D721Med (cell line): Measurements from ENCODE around the gene RC3H2.
"Not testable (repeated sequence)": the region's sequence is repeated elsewhere in the genome, so short reads cannot be mapped to it uniquely, and the experiment has no call there.

Experiments
- DNase-seq: peaks from one replicate; pipeline ENCODE4 v3.0.0; 2011; ENCODE audit warnings: low spot score; ENCODE audit not compliant: insufficient read length
- FAIRE-seq: peaks from 2 replicates; lab custom pipeline; 2011; peaks lifted over from hg19 to GRCh38; lab: Jason Lieb, UNC
- TF ChIP-seq, protein P1 (sequence below): IDR thresholded peaks from 2 replicates; pipeline ENCODE4 v1.5.1; 2012; ENCODE audit warnings: mild to moderate bottlenecking, control low read depth; ENCODE audit not compliant: insufficient read depth; ENCODE audit errors: missing control alignments

The RC3H2 gene

DNA sequence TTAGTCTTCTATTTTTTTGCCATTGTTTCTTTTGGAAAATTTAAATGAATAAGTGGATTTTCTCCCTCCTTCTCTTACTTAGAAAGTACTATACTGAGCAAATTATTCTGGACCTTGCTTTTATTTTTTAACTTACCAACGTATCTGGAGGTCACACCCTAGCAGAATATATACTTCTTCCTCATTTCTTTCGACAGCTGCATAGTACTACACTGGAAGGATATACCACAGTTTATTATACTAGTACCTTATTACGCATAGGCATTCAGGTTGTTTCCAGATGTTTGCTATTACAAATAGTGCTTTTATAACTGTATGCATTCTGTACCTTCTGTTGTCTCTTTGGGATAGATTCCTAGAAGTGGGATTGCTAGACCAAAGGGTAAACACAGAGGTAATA is 16.7 kb downstream of the RC3H2 start:
- DNase-seq (no peak), FAIRE-seq (no peak)
- TF ChIP-seq, protein P1, sequence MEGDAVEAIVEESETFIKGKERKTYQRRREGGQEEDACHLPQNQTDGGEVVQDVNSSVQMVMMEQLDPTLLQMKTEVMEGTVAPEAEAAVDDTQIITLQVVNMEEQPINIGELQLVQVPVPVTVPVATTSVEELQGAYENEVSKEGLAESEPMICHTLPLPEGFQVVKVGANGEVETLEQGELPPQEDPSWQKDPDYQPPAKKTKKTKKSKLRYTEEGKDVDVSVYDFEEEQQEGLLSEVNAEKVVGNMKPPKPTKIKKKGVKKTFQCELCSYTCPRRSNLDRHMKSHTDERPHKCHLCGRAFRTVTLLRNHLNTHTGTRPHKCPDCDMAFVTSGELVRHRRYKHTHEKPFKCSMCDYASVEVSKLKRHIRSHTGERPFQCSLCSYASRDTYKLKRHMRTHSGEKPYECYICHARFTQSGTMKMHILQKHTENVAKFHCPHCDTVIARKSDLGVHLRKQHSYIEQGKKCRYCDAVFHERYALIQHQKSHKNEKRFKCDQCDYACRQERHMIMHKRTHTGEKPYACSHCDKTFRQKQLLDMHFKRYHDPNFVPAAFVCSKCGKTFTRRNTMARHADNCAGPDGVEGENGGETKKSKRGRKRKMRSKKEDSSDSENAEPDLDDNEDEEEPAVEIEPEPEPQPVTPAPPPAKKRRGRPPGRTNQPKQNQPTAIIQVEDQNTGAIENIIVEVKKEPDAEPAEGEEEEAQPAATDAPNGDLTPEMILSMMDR: no peak

DNA sequence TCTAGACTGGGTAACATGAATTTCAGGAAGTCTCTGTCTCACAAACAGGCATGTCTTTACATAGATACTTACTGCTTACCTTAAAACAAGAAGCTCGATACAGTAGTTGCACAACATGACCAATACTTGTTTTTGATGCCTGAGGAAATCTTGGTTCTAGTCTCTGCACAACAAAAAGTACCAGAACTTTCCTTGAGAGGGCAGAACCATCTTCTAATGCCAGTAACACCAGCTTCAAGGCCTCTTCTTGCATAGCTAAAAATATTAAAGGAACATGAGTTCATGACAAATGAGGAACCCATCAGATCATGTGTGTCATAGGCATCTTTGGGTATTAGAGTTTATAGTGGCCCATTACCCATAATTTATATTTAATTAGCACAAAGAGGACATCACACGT is 22.0 kb downstream of the RC3H2 start:
- TF ChIP-seq, protein P1: no peak
- no peak for DNase-seq
- no peak for FAIRE-seq

DNA sequence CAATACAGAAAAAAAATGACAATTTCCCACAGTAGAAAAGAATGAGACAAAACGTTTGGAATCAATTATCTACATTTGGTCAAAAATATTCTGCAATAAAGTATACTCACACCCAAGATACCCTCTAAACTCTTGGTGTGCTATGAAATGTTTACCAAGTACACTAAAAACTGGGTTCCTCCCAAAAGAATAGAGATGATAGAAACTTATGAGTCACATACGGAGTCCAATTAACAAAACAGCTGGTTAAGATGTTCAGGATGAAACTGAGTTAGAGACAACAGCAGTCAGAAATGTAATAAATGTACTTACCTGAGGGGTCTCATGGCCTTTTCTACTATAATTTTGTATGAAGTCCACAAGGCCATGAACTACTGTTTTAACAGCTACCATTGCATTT is 25.7 kb downstream of the RC3H2 start:
- FAIRE-seq (no peak), DNase-seq (no peak)
- TF ChIP-seq, protein P1: no peak

DNA sequence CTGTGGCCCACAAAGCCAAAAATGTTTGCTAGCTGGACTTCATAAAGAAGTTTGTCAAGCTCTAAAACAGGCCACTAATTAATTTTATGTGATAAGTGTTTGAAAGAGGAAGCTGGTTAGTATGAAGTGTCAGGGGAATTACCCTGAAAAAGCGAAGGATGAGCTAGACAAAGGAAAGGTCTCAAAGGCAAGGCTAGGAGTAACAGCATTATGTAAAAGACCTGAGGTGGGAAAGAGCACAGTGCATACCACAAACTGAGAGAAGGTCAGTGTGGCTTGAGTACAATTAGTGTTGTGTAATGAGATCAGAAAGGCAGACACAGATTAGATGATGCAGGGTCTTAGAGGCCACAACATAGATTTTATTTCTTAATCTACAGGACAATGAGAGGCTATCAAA is 29.6 kb downstream of the RC3H2 start:
- DNase-seq (no peak), FAIRE-seq (no peak)
- TF ChIP-seq, protein P1: no peak

DNA sequence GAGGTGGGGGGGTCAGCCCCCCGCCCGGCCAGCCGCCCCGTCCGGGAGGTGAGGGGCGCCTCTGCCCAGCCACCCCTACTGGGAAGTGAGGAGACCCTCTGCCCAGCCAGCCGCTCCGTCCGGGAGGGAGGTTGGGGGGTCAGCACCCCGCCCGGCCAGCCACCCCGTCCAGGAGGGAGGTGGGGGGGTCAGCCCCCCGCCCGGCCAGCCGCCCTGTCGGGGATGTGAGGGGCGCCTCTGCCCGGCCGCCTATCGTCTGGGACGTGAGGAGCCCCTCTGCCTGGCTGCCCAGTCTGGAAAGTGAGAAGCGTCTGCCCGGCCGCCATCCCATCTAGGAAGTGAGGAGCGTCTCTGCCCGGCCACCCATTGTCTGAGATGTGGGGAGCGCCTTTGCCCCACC is 37.9 kb downstream of the RC3H2 start:
- not testable (repeated sequence) for FAIRE-seq, DNase-seq

DNA sequence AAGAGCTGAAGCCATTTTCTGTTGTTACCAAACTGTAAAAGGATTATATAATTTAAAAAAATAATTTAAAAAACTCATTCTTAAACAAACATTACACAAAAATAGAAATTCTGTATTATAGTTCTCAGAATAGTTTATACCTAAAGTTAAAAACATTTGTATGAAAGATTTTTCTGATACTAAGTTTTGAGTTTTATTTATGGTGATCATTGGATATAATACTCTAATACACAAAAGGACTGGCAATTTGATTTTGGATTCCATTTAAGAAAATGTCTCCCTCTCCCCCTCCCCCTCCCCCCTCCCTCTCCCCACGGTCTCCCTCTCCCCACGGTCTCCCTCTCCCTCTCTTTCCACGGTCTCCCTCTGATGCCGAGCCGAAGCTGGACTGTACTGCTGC is 39.1 kb downstream of the RC3H2 start:
- FAIRE-seq (no peak), DNase-seq (no peak)
- TF ChIP-seq, protein P1: no peak

DNA sequence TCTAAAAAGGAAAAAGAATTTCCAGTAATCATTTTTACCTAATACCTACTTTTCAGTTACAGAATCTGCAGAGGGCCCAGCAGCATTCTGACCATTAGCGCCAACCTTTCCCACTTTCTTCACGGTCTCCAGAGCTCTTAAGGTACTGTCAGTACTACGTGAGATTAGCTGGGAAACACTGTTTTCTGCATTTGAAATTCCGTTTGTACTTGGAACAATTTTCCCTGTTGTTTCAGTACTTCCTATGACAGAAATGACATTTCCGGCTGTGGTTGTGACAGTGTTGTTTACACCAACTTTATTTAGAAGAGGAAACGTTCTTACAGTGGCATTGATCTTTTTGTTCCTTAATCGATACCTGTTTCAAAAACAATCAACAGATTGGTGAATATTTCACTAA is 39.9 kb downstream of the RC3H2 start:
- FAIRE-seq (no peak), DNase-seq (no peak)
- TF ChIP-seq, protein P1: no peak

DNA sequence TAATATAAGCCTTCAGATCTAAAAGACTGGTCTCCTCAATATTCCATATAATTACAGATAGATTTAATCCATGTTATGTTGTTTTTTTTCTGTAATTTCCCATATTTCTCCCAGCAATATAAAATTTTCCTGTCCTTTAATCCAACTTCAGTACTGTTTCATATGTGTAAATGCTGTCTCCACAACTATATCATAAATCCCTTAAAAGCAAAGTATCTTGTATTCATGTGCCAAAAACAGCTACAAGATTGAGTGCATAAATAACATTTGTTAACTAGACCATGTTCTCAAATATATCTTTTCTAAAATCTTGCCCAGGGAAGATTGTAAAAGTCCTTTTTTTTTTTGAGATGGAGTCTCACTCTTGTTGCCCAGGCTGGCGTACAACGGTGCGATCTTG is 41.8 kb downstream of the RC3H2 start:
- DNase-seq (no peak), FAIRE-seq (no peak)
- TF ChIP-seq, protein P1: no peak
